ENCODE results near the gene CDK14. TPM values are rescaled to one million over a fixed set of nuclear protein-coding genes. Genes with fewer than 3 reads are reported as not detected.
"Not testable (repeated sequence)": the region's sequence is repeated elsewhere in the genome, so short reads cannot be mapped to it uniquely, and the experiment has no call there.

Gene CDK14
- total RNA-seq, 1 experiment from 2014 or later: 23.6 TPM

- no peak for DNase-seq (ENCODE audit: low read depth)
These were observed 295.4 kb downstream of the CDK14 start for GRCh38 chr7:90891529-90891928.

DNA sequence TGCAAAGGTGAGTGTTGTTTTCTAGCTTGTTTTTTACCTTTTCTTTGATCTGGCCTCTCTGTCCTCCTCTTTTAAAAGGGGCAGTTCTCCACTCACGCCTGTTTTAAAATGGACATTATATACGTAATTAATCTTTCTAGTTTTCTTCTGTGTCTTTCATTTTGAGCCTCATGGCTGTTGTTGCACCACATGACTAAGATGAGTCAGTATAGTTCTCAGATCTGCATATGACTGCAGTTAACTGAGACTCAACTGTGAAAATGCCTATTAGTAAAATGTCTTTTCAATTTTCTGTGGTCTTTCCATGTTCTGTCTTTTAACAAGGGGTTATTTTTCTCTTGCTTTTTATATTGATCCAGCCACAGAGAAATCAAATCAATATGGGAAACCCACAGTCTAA lies 296.1 kb downstream of the CDK14 start:
- peak; percentile 32 for DNase-seq (ENCODE audit: low read depth)

DNA sequence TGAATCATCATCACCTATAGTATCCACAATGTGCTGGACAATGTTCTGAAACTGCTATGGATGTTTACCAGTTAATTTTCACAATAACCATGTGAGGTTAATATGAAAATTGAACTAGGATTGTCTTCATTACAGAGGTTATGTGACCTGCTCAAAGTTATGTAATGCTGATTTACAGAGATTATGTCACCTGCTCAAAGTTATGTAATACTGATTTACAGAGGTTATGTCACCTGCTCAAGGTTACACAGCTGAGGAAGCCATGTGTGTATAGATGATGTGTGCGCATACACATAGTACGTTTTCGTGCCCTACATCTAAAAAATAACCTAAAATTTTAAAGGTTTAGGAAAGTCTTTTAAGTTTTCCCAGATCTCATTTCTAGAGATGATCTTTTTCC lies 298.0 kb downstream of the CDK14 start:
- no peak for DNase-seq (ENCODE audit: low read depth)

DNA sequence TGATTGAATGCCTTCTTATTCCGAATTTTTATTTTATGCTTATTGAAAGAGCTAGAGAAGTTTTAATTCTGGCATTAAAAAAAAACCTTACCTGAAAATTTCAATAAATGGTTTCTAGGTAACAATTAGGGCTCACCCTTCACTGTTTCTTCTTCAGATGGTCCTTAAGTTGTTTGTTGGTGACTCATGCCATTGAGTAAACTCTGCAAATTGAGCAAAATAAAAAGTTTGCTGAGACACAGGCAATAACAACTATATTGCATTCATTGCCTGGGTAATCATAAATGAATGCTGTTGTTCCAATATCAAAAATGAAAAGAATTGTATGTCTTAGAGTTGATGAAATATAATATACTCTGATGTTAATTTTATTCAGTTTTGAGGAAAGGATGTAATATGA lies 300.3 kb downstream of the CDK14 start:
- DNase-seq (ENCODE audit: low read depth): peak; percentile 30

DNA sequence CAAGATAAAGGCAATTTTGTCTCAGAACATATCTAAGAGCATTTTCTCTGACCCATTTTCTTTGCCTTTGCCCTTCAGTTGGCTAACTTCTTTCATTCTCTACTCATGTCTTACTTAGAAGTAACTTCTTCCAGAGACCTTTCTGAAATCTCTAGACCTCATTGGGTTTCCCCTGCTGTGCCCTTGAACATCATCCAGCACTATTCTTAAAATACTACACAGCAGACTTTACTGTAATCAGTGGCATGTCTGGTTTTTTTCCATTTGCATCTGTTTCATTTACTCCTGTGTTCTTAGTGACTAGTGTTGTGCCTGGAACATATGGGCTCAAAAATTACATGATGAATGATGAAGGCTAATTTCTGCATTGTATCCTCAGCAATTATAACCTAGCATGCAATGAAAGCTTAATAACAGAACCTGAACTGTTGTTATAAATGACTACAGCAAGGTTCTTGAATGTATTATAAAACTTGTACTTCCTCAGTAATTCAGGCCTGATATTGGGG lies 301.9 kb downstream of the CDK14 start:
- no peak for DNase-seq (ENCODE audit: low read depth)

DNA sequence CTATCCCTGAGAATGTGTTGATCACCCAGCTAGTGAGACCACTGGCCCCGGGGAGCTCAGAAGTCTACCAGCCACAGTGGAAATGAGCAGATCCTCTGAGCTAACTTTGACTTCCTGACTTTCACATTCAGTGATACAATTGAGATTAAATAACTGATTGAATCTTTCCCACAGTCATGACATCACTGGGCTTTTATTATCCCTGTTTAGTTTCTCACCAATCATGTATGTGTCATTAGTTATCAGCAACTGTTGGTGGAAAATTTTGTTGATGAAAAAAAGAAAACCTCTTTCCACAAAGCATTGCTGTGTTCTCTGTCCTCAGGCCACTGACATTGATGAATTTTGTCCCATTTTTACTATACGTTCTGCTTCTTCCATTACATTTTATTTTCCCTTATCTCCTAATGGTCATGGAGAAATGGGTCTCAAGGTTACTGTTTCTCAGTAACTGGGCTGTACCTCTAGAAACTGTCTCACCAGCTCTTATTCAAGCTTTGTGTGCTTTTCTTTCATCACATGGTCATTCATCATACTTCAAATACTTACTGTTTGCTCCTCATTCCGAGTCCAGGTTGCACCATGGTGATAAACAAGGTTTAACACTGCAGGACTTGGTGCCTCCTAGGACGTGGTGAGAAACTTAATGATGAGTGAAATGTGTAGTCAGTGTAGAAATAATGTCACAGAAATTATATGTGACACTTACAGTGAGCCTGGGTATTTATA lies 304.7 kb downstream of the CDK14 start:
- no peak for DNase-seq (ENCODE audit: low read depth)

DNA sequence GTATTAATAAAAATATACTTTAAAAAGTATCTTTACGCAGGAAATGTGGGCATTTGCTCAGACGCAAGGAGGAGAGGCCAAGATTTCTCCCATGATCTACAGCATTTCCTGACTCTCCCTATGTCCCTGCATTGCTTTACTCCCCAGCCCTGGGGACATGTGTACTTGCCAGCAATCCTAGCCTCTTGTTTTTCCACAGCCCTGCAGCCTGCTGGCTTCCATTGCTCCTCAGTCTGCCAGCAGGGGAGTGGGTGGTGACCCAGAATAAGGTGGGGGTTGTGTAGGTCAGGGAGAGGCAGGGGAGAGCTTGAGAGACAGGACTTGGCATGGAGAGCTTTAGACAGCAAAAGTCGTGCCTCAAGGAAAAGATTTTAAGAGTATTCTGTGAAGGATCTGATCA lies 307.7 kb downstream of the CDK14 start:
- no peak for DNase-seq (ENCODE audit: low read depth)

- DNase-seq (ENCODE audit: low read depth): peak; percentile 37
These were observed 314.0 kb downstream of the CDK14 start for GRCh38 chr7:90910136-90910535.

- DNase-seq (ENCODE audit: low read depth): no peak
These were observed 320.2 kb downstream of the CDK14 start for GRCh38 chr7:90916319-90916718.

GRCh38 chr7:90917539-90917938 lies 321.4 kb downstream of the CDK14 start:
- no peak for DNase-seq (ENCODE audit: low read depth)

DNA sequence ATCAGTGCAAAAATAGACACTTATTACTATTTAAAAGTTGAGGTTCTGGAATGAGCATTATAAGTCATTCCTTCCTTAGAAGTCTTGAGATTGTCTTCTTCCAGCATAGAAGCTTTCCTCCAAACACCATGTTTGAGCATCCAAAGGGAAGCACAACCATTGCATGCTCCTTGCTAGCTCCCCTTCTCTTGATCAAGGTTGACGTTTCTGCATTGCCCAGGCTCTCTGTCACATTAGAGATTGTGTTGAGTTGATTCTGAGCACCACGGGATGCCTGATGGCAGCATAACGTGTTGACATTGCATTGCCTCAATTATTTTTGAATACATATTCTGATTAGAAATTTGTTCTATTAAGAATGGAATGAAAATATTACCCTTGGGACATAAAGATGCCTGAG lies 322.2 kb downstream of the CDK14 start:
- DNase-seq (ENCODE audit: low read depth): no peak

GRCh38 chr7:90919816-90920215 lies 323.7 kb downstream of the CDK14 start:
- no peak for DNase-seq (ENCODE audit: low read depth)

DNA sequence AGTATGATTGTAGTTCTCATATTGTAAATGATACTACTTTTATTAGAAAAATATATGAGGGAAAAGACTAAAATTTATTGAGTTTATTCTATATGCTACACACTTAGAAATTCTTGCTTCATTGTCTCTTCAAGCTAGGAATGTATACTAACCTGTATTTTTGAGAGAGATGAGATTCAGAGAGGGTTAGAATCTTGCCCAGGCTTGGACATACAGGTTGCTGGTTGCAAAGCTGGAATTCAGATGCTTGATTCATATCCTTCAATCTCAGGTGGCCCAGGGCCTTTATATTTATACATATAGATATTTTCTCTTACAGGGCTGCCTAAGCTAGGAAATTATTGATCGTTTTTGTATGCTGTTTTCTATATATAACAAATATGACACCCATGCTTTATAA lies 324.2 kb downstream of the CDK14 start:
- no peak for DNase-seq (ENCODE audit: low read depth)

- no peak for DNase-seq (ENCODE audit: low read depth)
These were observed 327.4 kb downstream of the CDK14 start for GRCh38 chr7:90923541-90923997.

DNA sequence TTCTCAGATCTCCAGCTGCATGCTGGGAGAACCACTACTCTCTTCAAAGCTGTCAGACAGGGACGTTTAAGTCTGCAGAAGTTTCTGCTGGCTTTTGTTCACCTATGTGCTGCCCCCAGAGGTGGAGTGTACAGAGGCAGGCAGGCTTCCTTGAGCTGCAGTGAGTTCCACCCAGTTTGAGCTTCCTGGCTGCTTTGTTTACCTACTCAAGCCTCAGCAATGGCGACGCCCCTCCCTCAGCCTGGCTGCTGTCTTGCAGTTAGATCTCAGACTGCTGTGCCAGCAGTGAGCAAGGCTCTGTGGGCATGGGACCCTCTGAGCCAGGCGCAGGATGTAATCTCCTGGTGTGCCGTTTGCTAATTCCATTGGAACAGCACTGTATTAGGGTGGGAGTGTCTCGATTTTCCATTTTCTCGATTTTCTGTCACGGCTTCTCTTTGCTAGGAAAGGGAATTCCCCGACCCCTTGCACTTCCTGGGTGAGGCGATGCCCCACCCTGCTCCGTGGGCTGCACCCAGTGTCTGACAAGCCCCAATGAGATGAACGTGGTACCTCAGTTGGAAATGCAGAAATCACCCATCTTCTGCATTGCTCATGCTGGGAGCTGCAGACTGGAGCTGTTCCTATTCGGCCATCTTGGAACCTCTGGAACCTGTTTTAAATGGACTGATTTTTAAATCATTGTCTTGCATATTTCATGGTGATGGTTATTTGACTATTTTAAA lies 332.7 kb downstream of the CDK14 start:
- DNase-seq (ENCODE audit: low read depth): not testable (repeated sequence)

GRCh38 chr7:90931986-90932916 lies 336.1 kb downstream of the CDK14 start:
- peak; percentile 86 for DNase-seq (ENCODE audit: low read depth)

DNA sequence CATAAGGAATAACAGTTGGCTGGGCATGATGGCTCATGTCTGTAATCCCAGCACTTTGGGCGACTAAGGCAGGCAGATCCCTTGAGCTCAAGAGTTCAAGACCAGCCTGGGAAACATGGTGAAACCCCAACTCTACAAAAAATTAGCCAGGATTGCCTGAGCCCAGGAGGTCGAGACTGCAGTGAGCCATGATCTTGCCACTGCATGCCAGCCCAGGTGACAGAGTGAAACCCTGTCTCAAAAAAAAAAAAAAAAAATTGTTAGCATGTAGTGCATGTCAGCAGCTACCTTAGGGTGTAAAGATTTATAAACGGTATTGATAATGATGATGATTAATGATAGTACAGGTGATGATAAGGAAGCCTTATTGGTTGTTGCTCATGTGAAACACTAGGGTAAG lies 336.9 kb downstream of the CDK14 start:
- DNase-seq (ENCODE audit: low read depth): no peak

DNA sequence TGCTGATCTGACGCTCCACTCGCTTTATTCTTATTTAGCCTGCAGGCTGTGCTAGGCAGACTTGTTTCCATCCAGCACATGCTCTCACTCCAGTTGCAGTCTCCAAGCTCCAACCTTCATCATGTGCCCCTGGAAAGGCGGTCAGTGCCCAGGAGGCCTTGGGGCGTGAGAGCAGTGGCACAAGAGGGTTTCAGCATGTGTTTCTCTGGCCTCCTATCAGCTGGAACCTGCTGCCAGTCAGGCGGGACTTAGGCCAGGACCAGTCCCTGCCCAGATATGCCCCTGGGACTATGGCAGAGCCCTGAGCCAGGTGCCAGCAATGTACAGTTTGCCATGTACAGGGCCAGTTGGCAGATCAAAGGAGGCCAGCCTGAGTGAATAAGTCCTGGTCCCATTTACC lies 337.9 kb downstream of the CDK14 start:
- no peak for DNase-seq (ENCODE audit: low read depth)

GRCh38 chr7:90938371-90938770 lies 342.2 kb downstream of the CDK14 start:
- peak; percentile 12 for DNase-seq (ENCODE audit: low read depth)

GRCh38 chr7:90939666-90940065 lies 343.5 kb downstream of the CDK14 start:
- DNase-seq (ENCODE audit: low read depth): no peak

- DNase-seq (ENCODE audit: low read depth): no peak
These were observed 347.9 kb downstream of the CDK14 start for GRCh38 chr7:90944021-90944420.

All from LHCN-M2 (cell line).